Smooth muscle cell (in vitro differentiated cells): ENCODE data around the gene OCA2. TPM values are rescaled to one million over a fixed set of nuclear protein-coding genes. Genes with fewer than 3 reads are reported as not detected.

Source experiments
- DNase-seq: peaks from one replicate; lab custom pipeline; 2025; ENCODE audit not compliant: unreplicated experiment; lab: John Stamatoyannopoulos, UW
- H2AFZ ChIP-seq: fragments of 200-600 bp; sonication (generic); 2 replicates; pipeline ENCODE4 v1.6.0; 2016; ENCODE audit warnings: antibody characterized with exemption, low read depth, mild to moderate bottlenecking
- H3F3A ChIP-seq: fragments of 200-600 bp; sonication (generic); 2 replicates; pipeline ENCODE4 v1.6.0; 2017; ENCODE audit warnings: antibody characterized with exemption, low read depth
- H3K27ac ChIP-seq: fragments of 200-600 bp; sonication (generic); 2 replicates; pipeline ENCODE4 v1.5.1; 2016; ENCODE audit warnings: low read depth, mild to moderate bottlenecking
- H3K27me3 ChIP-seq: fragments of 200-600 bp; sonication (generic); 2 replicates; pipeline ENCODE4 v1.6.1; 2016; ENCODE audit warnings: low read depth, mild to moderate bottlenecking
- H3K36me3 ChIP-seq: fragments of 200-600 bp; sonication (generic); 2 replicates; pipeline ENCODE4 v1.5.1; 2016; ENCODE audit warnings: low read depth
- H3K4me1 ChIP-seq: fragments of 200-600 bp; sonication (generic); 2 replicates; pipeline ENCODE4 v1.5.1; 2016; ENCODE audit warnings: low read depth
- H3K4me2 ChIP-seq: fragments of 200-600 bp; sonication (generic); 2 replicates; pipeline ENCODE4 v1.6.0; 2016; ENCODE audit warnings: mild to moderate bottlenecking
- H3K4me3 ChIP-seq: fragments of 200-600 bp; sonication (generic); 2 replicates; pipeline ENCODE4 v1.5.1; 2016; ENCODE audit warnings: mild to moderate bottlenecking
- H3K79me2 ChIP-seq: fragments of 200-600 bp; sonication (generic); 2 replicates; pipeline ENCODE4 v1.6.0; 2016; ENCODE audit warnings: low read depth, mild to moderate bottlenecking
- H3K9ac ChIP-seq: fragments of 200-600 bp; sonication (generic); 2 replicates; pipeline ENCODE4 v1.6.0; 2016; ENCODE audit warnings: low read depth
- H3K9me3 ChIP-seq: fragments of 200-600 bp; sonication (generic); replicated peaks from 2 replicates; pipeline ENCODE4 v1.5.1; 2016; ENCODE audit warnings: low read depth
- H4K20me1 ChIP-seq: fragments of 200-600 bp; sonication (generic); 2 replicates; pipeline ENCODE4 v1.6.0; 2016; ENCODE audit warnings: low read depth
- WGBS: methylation state at CpG from one replicate; pipeline ENCODE4 v1.1.7; 2016; ENCODE audit warnings: low lambda C conversion rate; 5-methylcytosine and 5-hydroxymethylcytosine counted together
- polyA plus RNA-seq: library from polyadenylated mRNA; unstranded; fragments of >200 nt; fragmentation: Nextera tagmentation; extraction: Ambion mirVana; gene quantifications from 2 replicates; pipeline ENCODE4 v1.2.1, GENCODE V29; 2016
- total RNA-seq: library from RNA; depleted of rRNA; stranded (reverse); fragments of >200 nt; gene quantifications from 2 replicates; pipeline ENCODE4 v1.2.3, GENCODE V29; 2014
- TF ChIP-seq, protein P1 (sequence below): fragments of 200-600 bp; sonication (generic); IDR thresholded peaks from 2 replicates; pipeline ENCODE4 v1.5.1; 2017; ENCODE audit warnings: borderline replicate concordance, mild to moderate bottlenecking, antibody characterized with exemption; ENCODE audit not compliant: insufficient read depth, poor library complexity, severe bottlenecking

Gene OCA2
- total and polyA plus RNA-seq, 2 experiments from 2014 or later = 0.16 TPM; not detected in 1

DNA sequence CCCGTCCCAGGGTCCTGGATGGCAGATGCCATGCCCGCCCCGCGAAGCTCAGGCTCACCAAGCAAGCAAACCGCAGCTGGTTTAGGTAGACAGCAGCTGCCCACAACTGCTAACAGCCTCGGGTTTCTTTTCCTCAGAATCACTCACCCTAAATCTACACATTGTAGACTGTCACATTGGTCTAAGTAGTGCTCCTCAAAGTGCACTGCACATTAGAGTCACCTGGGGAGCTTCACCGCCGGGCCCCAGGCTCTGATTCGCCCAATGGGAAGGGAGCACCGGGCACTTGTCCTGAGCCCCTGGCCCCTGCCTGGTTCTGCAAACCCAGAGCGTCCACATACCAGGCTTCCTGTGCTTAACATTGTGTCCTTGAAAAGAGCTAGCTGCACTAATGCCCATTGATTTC lies 752 bp downstream of the OCA2 start:
- no peak for DNase-seq
- no peaks in the 10 kb centered on the region for H3K36me3 ChIP-seq
- H3F3A ChIP-seq = peaks cover 22% of the 10 kb centered on the region
- H3K4me1 ChIP-seq = peaks cover 30% of the 10 kb centered on the region
- H3K27ac ChIP-seq = no peak overlapping the region
- H3K4me2 ChIP-seq = peak overlapping the region; percentile 80
- H3K79me2 ChIP-seq = no peaks in the 10 kb centered on the region
- no peak overlapping the region for H2AFZ ChIP-seq
- no peak overlapping the region for H3K9ac ChIP-seq
- no peaks in the 10 kb centered on the region for H3K9me3 ChIP-seq
- TF ChIP-seq, protein P1, sequence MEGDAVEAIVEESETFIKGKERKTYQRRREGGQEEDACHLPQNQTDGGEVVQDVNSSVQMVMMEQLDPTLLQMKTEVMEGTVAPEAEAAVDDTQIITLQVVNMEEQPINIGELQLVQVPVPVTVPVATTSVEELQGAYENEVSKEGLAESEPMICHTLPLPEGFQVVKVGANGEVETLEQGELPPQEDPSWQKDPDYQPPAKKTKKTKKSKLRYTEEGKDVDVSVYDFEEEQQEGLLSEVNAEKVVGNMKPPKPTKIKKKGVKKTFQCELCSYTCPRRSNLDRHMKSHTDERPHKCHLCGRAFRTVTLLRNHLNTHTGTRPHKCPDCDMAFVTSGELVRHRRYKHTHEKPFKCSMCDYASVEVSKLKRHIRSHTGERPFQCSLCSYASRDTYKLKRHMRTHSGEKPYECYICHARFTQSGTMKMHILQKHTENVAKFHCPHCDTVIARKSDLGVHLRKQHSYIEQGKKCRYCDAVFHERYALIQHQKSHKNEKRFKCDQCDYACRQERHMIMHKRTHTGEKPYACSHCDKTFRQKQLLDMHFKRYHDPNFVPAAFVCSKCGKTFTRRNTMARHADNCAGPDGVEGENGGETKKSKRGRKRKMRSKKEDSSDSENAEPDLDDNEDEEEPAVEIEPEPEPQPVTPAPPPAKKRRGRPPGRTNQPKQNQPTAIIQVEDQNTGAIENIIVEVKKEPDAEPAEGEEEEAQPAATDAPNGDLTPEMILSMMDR = no peak
- peak overlapping the region; percentile 40 for H3K4me3 ChIP-seq
- 57% methylated on average over 11 of the region's 11 CpGs for WGBS
- peaks cover 12% of the 10 kb centered on the region for H4K20me1 ChIP-seq
- peaks cover 61% of the 10 kb centered on the region for H3K27me3 ChIP-seq

DNA sequence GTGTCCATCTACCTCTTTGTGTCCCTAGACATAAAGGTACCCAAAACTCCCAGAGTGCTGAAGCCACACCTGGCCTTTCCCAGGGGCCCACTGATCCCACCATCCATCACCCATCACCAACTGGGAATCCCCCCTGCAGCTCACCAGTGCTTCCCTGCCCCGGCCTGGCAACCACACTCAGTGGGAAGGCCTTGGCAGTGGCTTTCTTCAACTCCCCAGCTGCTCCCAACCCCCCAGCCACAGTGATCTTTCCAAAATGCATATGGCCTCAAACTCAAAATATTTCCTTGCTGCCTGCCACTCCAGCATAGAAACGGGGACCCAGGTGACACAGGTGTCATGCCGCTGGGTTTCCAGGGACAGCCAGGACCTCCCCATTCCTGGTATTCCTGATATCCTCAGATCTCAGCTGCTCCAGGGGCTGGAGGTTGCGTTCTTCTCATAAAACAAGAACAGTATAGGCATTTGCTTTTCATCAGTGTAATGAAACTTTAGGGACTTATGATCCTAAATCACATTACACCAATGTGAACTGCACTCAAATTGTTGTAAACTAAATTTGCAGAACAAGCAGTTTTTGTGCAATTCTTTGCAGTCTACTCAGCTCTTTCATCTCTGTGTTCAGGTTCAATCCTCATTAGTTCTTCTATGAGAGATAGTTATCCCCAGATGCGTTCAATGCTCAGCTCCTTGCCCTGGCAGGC lies 1.3 kb downstream of the OCA2 start:
- H3K9ac ChIP-seq = no peak overlapping the region
- DNase-seq = no peak
- H3K36me3 ChIP-seq = no peaks in the 10 kb centered on the region
- peak overlapping the region; percentile 49 for H3K4me3 ChIP-seq
- peak overlapping the region; percentile 80 for H3K4me2 ChIP-seq
- peaks cover 30% of the 10 kb centered on the region for H3K4me1 ChIP-seq
- no peak overlapping the region for H3K27ac ChIP-seq
- peaks cover 22% of the 10 kb centered on the region for H3F3A ChIP-seq
- no peaks in the 10 kb centered on the region for H3K79me2 ChIP-seq
- no peaks in the 10 kb centered on the region for H3K9me3 ChIP-seq
- H4K20me1 ChIP-seq = peaks cover 12% of the 10 kb centered on the region
- TF ChIP-seq, protein P1 = no peak
- H2AFZ ChIP-seq = no peak overlapping the region
- H3K27me3 ChIP-seq = peaks cover 63% of the 10 kb centered on the region
- 84% methylated on average over 5 of the region's 5 CpGs for WGBS

DNA sequence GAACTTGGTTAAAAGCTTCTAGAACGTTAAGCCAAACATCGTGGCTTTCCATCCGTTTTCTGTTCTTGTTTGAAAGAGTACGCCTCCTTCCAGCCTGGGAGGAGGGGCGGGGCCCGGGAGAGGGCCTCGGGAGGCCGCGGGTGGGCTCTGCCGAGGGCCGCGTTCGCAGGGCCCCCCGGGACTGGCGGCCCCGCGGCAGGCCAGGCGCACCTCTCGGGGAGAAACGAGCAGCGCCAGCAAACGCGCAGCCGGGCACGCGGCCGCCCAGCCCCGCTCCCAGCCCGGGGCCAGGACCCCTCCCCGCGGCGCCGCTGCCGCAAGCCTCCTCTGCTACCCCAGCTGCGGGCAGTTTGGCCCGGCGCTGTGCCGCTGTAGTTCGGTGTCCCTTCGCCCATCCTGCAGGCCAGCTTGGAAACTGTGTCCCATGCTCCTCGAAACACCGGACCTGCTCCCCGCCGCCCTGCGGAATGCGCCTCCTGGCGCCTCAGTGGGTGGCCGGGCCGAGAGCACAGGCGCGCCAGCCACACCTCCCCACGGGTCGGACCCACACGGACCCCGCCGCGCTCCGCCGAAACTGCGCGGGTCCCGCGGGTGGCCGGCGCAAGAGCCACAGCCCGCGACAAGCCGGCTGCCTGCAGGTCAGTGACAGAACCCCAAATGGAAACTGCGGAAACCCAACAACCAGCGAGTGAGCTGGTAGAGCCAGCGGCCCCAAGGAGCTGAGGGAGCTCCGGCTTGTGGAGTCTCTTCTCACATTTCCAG lies 2.3 kb downstream of the OCA2 start:
- Histone ChIP-seq H3K4me1 (peaks cover 30% of the 10 kb centered on the region), H2AFZ (peak overlapping the region; percentile 81), H3F3A (peaks cover 22% of the 10 kb centered on the region), H3K36me3 (no peaks in the 10 kb centered on the region), H3K27ac (no peak overlapping the region), H3K27me3 (peaks cover 61% of the 10 kb centered on the region), H3K9me3 (no peaks in the 10 kb centered on the region), H3K79me2 (no peaks in the 10 kb centered on the region), H3K4me2 (peak overlapping the region; percentile 92), H3K9ac (no peak overlapping the region), H4K20me1 (peaks cover 12% of the 10 kb centered on the region), H3K4me3 (peak overlapping the region; percentile 49)
- no peak for DNase-seq
- 2% methylated on average over 54 of the region's 72 CpGs for WGBS
- TF ChIP-seq, protein P1 = no peak
